Measurements from ENCODE around the gene SLFN14. TPM values are rescaled to one million over a fixed set of nuclear protein-coding genes. Genes with fewer than 3 reads are reported as not detected.

Gene SLFN14
- not detected for total RNA-seq

GRCh38 chr17:35560703-35561102 is at the start of gene SLFN14:
SLFN14 (minus strand) TSS chr17:35560819; CDS start chr17:35558062, 2,757 bp downstream.
- Mint-ChIP-seq H3K4me1 (peaks cover 3% of the 10 kb centered on the region), H3K27me3 (peaks cover 41% of the 10 kb centered on the region), H3K9me3 (no peaks in the 10 kb centered on the region), H3K36me3 (ENCODE audit: low read depth) (no peaks in the 10 kb centered on the region), H3K4me3 (no peak within 1 kb of the TSS), H3K27ac (no peak within 1 kb of the TSS)
- DNase-seq, result no peak
- CTCF ChIA-PET, result interaction anchor here (1.8 to 2.0 kb wide), 2 partner anchors 18 to 21 kb away, joined by 4 to 7 read pairs; partner anchors contain the start of gene PEX12
- POLR2A ChIA-PET, result no interaction called here

DNA sequence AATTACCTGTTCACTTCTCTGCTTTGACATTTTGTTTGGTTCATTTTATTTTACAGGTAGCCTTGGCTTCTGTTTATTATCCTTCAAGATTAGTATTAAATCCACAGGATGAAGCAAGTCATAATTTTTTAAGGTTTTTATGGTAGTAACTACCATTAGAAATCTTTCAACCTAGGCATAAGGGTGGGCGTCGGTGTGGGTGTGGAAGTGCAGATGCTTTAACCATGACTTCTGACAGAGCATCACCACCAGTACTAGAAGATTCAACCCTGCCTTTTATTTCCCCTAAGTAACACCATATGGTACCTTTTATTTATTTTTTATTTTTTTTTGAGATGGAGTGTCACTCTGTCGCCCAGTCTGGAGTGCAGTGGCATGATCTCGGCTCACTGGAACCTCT is 49.2 kb upstream of the SLFN14 start:
- no peak for DNase-seq
- ChIA-PET POLR2A (no interaction called here), CTCF (interaction anchor here (0.6 kb wide), 1 partner anchor 43 kb away, joined by 3 read pairs; no protein-coding TSS in a partner anchor)
- Mint-ChIP-seq H3K27me3 (no peaks in the 10 kb centered on the region), H3K4me1 (peaks cover 2% of the 10 kb centered on the region), H3K4me3 (no peak overlapping the region), H3K9me3 (no peaks in the 10 kb centered on the region), H3K36me3 (ENCODE audit: low read depth) (peaks cover 44% of the 10 kb centered on the region), H3K27ac (no peak overlapping the region)

DNA sequence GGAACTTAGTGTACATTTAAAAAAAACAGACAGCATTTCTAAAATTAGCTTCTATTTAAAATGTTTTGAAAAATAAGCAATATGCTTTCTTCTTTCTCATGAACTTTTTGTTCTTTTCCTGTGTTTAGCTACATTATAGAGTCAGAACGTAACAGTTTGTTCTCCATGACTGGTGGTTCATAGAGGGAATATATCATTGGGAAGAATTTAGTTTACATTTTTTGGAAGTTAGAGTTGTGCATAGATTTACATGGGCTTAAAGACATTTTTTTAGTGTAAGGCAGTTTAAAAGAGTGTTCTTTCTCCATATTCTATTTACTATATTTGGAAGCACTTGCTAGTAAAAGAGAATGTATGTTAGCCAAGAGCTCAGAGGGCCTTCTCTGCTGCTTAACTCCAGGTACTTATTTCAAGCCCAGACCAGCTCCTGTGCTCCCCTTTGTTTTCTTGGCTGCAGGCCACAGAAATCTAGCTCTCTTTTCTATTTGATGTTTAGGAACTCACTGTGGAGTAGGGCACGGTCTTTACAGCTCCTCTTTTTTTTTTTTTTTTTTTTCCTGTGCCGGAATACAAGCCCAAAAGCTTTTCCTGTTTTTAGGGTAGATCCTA is 46.7 kb upstream of the SLFN14 start:
- DNase-seq, result no peak
- Mint-ChIP-seq H3K9me3 (no peaks in the 10 kb centered on the region), H3K27ac (no peak overlapping the region), H3K4me1 (no peaks in the 10 kb centered on the region), H3K36me3 (ENCODE audit: low read depth) (peaks cover 49% of the 10 kb centered on the region), H3K27me3 (no peaks in the 10 kb centered on the region), H3K4me3 (no peak overlapping the region)
- ChIA-PET POLR2A (interaction anchor here (0.7 kb wide), 1 partner anchor 24 kb away, joined by 6 read pairs; no protein-coding TSS in a partner anchor), CTCF (interaction anchor here (0.6 to 2.1 kb wide), 7 partner anchors 13 to 1215 kb away, joined by 3 to 6 read pairs (median 3); partner anchors contain the start of gene PEX12)

GRCh38 chr17:35605678-35606077 is 45.1 kb upstream of the SLFN14 start:
- H3K4me3 Mint-ChIP-seq, result no peak overlapping the region
- ChIA-PET CTCF (interaction anchor here (1.0 to 1.1 kb wide), 2 partner anchors 10 to 16 kb away, joined by 3 read pairs; no protein-coding TSS in a partner anchor), POLR2A (no interaction called here)
- H3K27me3 Mint-ChIP-seq, result no peaks in the 10 kb centered on the region
- no peaks in the 10 kb centered on the region for H3K9me3 Mint-ChIP-seq
- H3K27ac Mint-ChIP-seq, result no peak overlapping the region
- H3K36me3 Mint-ChIP-seq (ENCODE audit: low read depth), result peaks cover 51% of the 10 kb centered on the region
- DNase-seq, result no peak
- H3K4me1 Mint-ChIP-seq, result no peaks in the 10 kb centered on the region

DNA sequence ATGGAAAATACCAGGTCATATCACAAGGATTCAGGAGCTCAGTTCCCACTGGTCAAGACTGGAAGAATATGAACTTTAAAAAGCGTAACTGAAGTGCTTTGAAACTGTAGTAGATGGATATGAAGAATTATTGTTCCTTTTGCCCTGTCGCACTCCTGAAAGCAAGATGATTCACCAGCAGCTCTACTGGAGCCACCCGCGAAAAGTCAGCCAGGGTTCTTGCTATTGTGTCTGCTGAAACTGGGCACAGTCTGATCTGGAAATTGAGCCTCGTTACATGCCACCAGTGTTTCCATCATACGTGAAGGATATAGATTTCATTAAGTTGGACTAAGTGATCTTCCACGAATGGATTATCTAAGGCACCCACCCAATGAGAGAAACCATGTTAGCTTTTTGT is 43.1 kb upstream of the SLFN14 start:
- no peak overlapping the region for H3K27ac Mint-ChIP-seq
- H3K4me1 Mint-ChIP-seq, result no peaks in the 10 kb centered on the region
- H3K4me3 Mint-ChIP-seq, result no peak overlapping the region
- H3K27me3 Mint-ChIP-seq, result no peaks in the 10 kb centered on the region
- peaks cover 51% of the 10 kb centered on the region for H3K36me3 Mint-ChIP-seq (ENCODE audit: low read depth)
- POLR2A ChIA-PET, result no interaction called here
- CTCF ChIA-PET, result interaction anchor here (0.7 to 1.7 kb wide), 4 partner anchors 8 to 702 kb away, joined by 3 to 7 read pairs (median 4); no protein-coding TSS in a partner anchor
- DNase-seq, result no peak
- no peaks in the 10 kb centered on the region for H3K9me3 Mint-ChIP-seq

GRCh38 chr17:35597604-35598003 is 37.0 kb upstream of the SLFN14 start:
- DNase-seq, result no peak
- Mint-ChIP-seq H3K9me3 (no peaks in the 10 kb centered on the region), H3K27ac (no peak overlapping the region), H3K27me3 (no peaks in the 10 kb centered on the region), H3K4me3 (no peak overlapping the region), H3K36me3 (ENCODE audit: low read depth) (peaks cover 60% of the 10 kb centered on the region), H3K4me1 (peaks cover 6% of the 10 kb centered on the region)
- ChIA-PET POLR2A (no interaction called here), CTCF (interaction anchor here (1.0 kb wide), 1 partner anchor 8 kb away, joined by 3 read pairs; no protein-coding TSS in a partner anchor)

DNA sequence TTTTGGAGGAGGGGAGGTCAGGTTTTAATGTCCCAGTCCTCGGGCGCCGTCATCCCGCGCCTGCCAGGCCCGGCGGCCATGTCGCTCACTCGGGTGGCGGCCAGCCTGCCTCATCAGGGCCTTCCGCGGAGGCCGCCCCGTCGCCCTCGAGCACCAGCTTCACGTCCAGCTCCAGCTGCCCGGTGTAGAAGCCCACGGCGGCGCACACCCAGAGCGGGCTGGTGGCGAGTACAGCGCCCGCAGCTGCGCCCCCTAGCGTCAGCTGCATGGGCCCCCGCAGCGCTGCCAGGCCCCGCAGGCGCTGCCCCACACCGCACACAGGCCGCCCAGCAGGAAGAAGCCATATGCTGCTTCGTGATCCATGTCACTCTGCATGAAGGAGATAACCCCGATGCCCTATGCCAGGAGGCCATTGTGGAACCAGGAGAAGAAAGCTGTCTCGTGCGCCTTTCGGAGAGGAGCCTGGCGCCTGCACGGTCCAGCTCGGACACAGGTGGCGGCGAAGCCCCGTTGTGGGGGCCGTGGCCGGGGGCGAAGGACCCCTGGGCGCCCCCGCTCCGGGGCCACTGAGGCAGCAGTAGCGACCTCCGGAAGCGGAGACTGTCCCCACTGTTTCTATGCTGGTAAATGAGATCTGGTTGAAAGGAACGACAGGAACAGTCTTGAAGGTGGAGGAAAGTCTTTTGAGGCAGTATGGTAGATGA is 36.1 kb upstream of the SLFN14 start:
- H3K4me1 Mint-ChIP-seq, result peaks cover 6% of the 10 kb centered on the region
- CTCF ChIA-PET, result interaction anchor here (0.6 to 2.7 kb wide), 4 partner anchors 8 to 280 kb away, joined by 3 to 7 read pairs (median 4); no protein-coding TSS in a partner anchor
- peaks cover 56% of the 10 kb centered on the region for H3K36me3 Mint-ChIP-seq (ENCODE audit: low read depth)
- no peak overlapping the region for H3K27ac Mint-ChIP-seq
- no peaks in the 10 kb centered on the region for H3K9me3 Mint-ChIP-seq
- H3K4me3 Mint-ChIP-seq, result no peak overlapping the region
- no peaks in the 10 kb centered on the region for H3K27me3 Mint-ChIP-seq
- POLR2A ChIA-PET, result no interaction called here
- DNase-seq, result no peak

GRCh38 chr17:35596072-35596471 is 35.5 kb upstream of the SLFN14 start:
- Mint-ChIP-seq H3K36me3 (ENCODE audit: low read depth) (peaks cover 52% of the 10 kb centered on the region), H3K4me1 (peaks cover 6% of the 10 kb centered on the region), H3K9me3 (no peaks in the 10 kb centered on the region), H3K27ac (no peak overlapping the region), H3K4me3 (no peak overlapping the region), H3K27me3 (no peaks in the 10 kb centered on the region)
- no peak for DNase-seq
- ChIA-PET POLR2A (no interaction called here), CTCF (interaction anchor here (1.1 to 2.7 kb wide), 2 partner anchors 18 to 41 kb away, joined by 4 to 7 read pairs; no protein-coding TSS in a partner anchor)

DNA sequence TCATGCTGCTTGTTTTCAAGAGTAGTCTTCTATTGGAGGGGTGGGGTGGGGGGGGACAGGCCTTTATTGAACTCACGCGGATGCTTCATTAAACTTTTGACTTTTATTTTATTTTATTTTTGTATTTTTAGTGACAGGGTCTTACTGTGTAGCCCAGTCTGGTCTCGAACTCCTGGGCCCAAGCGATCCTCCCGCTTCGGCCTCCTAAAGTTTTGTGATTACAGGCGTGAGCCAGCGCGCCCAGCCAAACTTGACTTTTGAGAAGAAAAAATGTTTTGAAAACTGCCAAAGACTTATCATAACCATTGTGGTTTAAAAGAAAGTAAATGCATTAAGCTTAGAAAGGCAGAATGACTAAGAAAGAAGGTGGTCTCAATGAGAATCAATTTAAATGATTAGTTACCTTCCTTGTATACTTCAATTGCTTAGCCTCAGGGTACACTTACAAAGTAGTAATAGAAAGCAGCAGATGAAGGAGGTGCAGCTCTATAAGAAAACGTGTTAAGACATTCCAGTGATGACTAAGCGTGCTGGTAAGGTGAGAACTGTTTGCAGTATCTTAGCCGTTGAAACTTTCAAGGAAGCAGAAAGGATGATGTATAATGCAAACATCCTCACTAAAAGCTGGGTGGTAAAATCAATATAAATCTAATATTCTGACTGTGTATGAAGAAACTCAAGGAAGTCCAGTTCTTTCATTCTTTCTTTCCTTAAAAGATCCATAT is 27.7 kb upstream of the SLFN14 start:
- no peak for DNase-seq
- peak overlapping the region; percentile 91 for H3K4me3 Mint-ChIP-seq
- ChIA-PET POLR2A (interaction anchor here (1.7 to 2.3 kb wide), 2 partner anchors 10 to 11 kb away, joined by 4 to 8 read pairs; partner anchors contain the start of gene PEX12), CTCF (interaction anchor here (0.9 to 2.0 kb wide), 4 partner anchors 9 to 49 kb away, joined by 3 to 11 read pairs (median 3); partner anchors contain the start of gene PEX12)
- H3K27ac Mint-ChIP-seq, result peak overlapping the region; percentile 96
- H3K9me3 Mint-ChIP-seq, result no peaks in the 10 kb centered on the region
- H3K27me3 Mint-ChIP-seq, result peaks cover 11% of the 10 kb centered on the region
- H3K4me1 Mint-ChIP-seq, result peaks cover 30% of the 10 kb centered on the region
- peaks cover 4% of the 10 kb centered on the region for H3K36me3 Mint-ChIP-seq (ENCODE audit: low read depth)

GRCh38 chr17:35587074-35587961 is 26.7 kb upstream of the SLFN14 start, which contains the start of gene AP2B1:
AP2B1 (plus strand) TSS chr17:35587322; CDS start chr17:35594031, 6,709 bp downstream.
- Mint-ChIP-seq H3K36me3 (ENCODE audit: low read depth) (peaks cover 2% of the 10 kb centered on the region), H3K27ac (peak within 1 kb of the TSS; percentile 96), H3K4me3 (peak within 1 kb of the TSS; percentile 91), H3K4me1 (peaks cover 29% of the 10 kb centered on the region), H3K9me3 (no peaks in the 10 kb centered on the region), H3K27me3 (peaks cover 14% of the 10 kb centered on the region)
- CTCF ChIA-PET, result interaction anchor here (0.6 to 1.4 kb wide), 5 partner anchors 11 to 209 kb away, joined by 3 to 5 read pairs (median 4); no protein-coding TSS in a partner anchor
- DNase-seq, result peak; percentile 96
- POLR2A ChIA-PET, result interaction anchor here (0.6 kb wide), 2 partner anchors 9 to 352 kb away, joined by 3 read pairs; partner anchors contain the start of gene PEX12

- peaks cover 14% of the 10 kb centered on the region for H3K27me3 Mint-ChIP-seq
- peaks cover 2% of the 10 kb centered on the region for H3K36me3 Mint-ChIP-seq (ENCODE audit: low read depth)
- H3K9me3 Mint-ChIP-seq, result no peaks in the 10 kb centered on the region
- peak overlapping the region; percentile 96 for H3K27ac Mint-ChIP-seq
- CTCF ChIA-PET, result interaction anchor here (0.6 to 1.4 kb wide), 6 partner anchors 11 to 210 kb away, joined by 3 to 5 read pairs (median 4); no protein-coding TSS in a partner anchor
- peaks cover 29% of the 10 kb centered on the region for H3K4me1 Mint-ChIP-seq
- DNase-seq, result no peak
- H3K4me3 Mint-ChIP-seq, result peak overlapping the region; percentile 91
- POLR2A ChIA-PET, result interaction anchor here (0.6 to 0.9 kb wide), 3 partner anchors 8 to 351 kb away, joined by 3 read pairs; partner anchors contain the start of genes PEX12 and TAF15
These were observed 26.0 kb upstream of the SLFN14 start for GRCh38 chr17:35586569-35587073.

Data from activated CD4-positive, alpha-beta T cell treated with anti-CD3 and anti-CD28 coated beads, Interleukin-2, amount 10 ng/mL, durations not matched to agents 7 days and 5 days (primary cell).